ENCODE results near the gene SP6.
A peak's percentile ranks its signal among the peaks of the same experiment; 100 is the strongest.

The SP6 gene

GRCh38 chr17:47855737-47856136 is 4.8 kb upstream of the SP6 start:
- TF ChIP-seq MAX (IDR thresholded peaks at IDR 0.05): no peak
- TF ChIP-seq EP300 (IDR thresholded peaks at IDR 0.05; ENCODE audit: borderline replicate concordance): no peak
- TF ChIP-seq TAF1 (IDR thresholded peaks at IDR 0.05; ENCODE audit: low read depth): no peak
- TF ChIP-seq YY1 (IDR thresholded peaks at IDR 0.05; ENCODE audit: low read depth): no peak
- no peak for TF ChIP-seq RAD21 (IDR thresholded peaks at IDR 0.05; ENCODE audit: low read depth)
- no peak for TF ChIP-seq TCF12 (IDR thresholded peaks at IDR 0.05; ENCODE audit: low read depth)
- no peak for TF ChIP-seq CREB1 (IDR thresholded peaks at IDR 0.05; ENCODE audit: low read depth)
- no peak for TF ChIP-seq NFIC (IDR thresholded peaks at IDR 0.05)
- no peak for TF ChIP-seq EGR1 (IDR thresholded peaks at IDR 0.05)
- TF ChIP-seq FOXM1 (IDR thresholded peaks at IDR 0.05; ENCODE audit: borderline replicate concordance, low read depth): no peak
- no peak for TF ChIP-seq USF1 (IDR thresholded peaks at IDR 0.05)
- TF ChIP-seq CEBPB (IDR thresholded peaks at IDR 0.05): no peak
- no peak for TF ChIP-seq ZBTB7A (IDR thresholded peaks at IDR 0.05; ENCODE audit: low read depth)
- no peak for TF ChIP-seq REST (IDR thresholded peaks at IDR 0.05; ENCODE audit: low read depth)
- TF ChIP-seq TEAD4 (IDR thresholded peaks at IDR 0.05): no peak

- no peak for TF ChIP-seq EP300 (IDR thresholded peaks at IDR 0.05; ENCODE audit: borderline replicate concordance)
- no peak for TF ChIP-seq CEBPB (IDR thresholded peaks at IDR 0.05)
- TF ChIP-seq YY1 (IDR thresholded peaks at IDR 0.05; ENCODE audit: low read depth): no peak
- no peak for TF ChIP-seq EGR1 (IDR thresholded peaks at IDR 0.05)
- no peak for TF ChIP-seq REST (IDR thresholded peaks at IDR 0.05; ENCODE audit: low read depth)
- no peak for TF ChIP-seq CREB1 (IDR thresholded peaks at IDR 0.05; ENCODE audit: low read depth)
- TF ChIP-seq RAD21 (IDR thresholded peaks at IDR 0.05; ENCODE audit: low read depth): no peak
- TF ChIP-seq ZBTB7A (IDR thresholded peaks at IDR 0.05; ENCODE audit: low read depth): no peak
- TF ChIP-seq TCF12 (IDR thresholded peaks at IDR 0.05; ENCODE audit: low read depth): no peak
- TF ChIP-seq TEAD4 (IDR thresholded peaks at IDR 0.05): no peak
- TF ChIP-seq USF1 (IDR thresholded peaks at IDR 0.05): no peak
- no peak for TF ChIP-seq TAF1 (IDR thresholded peaks at IDR 0.05; ENCODE audit: low read depth)
- no peak for TF ChIP-seq NFIC (IDR thresholded peaks at IDR 0.05)
- TF ChIP-seq FOXM1 (IDR thresholded peaks at IDR 0.05; ENCODE audit: borderline replicate concordance, low read depth): no peak
- TF ChIP-seq MAX (IDR thresholded peaks at IDR 0.05): no peak
These were observed 2.7 kb upstream of the SP6 start for GRCh38 chr17:47853616-47854015.

- TF ChIP-seq EP300 (IDR thresholded peaks at IDR 0.05; ENCODE audit: borderline replicate concordance) (no peak), EGR1 (IDR thresholded peaks at IDR 0.05) (peak; percentile 65; the same call in 1 of the 2 replicates), TCF12 (IDR thresholded peaks at IDR 0.05; ENCODE audit: low read depth) (no peak), FOXM1 (IDR thresholded peaks at IDR 0.05; ENCODE audit: borderline replicate concordance, low read depth) (no peak), TEAD4 (IDR thresholded peaks at IDR 0.05) (no peak), YY1 (IDR thresholded peaks at IDR 0.05; ENCODE audit: low read depth) (no peak), CEBPB (IDR thresholded peaks at IDR 0.05) (no peak)
These were observed 1.4 kb upstream of the SP6 start for GRCh38 chr17:47852113-47852949.

GRCh38 chr17:47851764-47852112 is 775 bp upstream of the SP6 start:
- no peak for TF ChIP-seq FOXM1 (IDR thresholded peaks at IDR 0.05; ENCODE audit: borderline replicate concordance, low read depth)
- no peak for TF ChIP-seq CEBPB (IDR thresholded peaks at IDR 0.05)
- TF ChIP-seq TEAD4 (IDR thresholded peaks at IDR 0.05): no peak
- TF ChIP-seq EGR1 (IDR thresholded peaks at IDR 0.05): no peak

- TF ChIP-seq CEBPB (IDR thresholded peaks at IDR 0.05): no peak
- TF ChIP-seq NFIC (IDR thresholded peaks at IDR 0.05): no peak
- no peak for TF ChIP-seq FOXM1 (IDR thresholded peaks at IDR 0.05; ENCODE audit: borderline replicate concordance, low read depth)
- TF ChIP-seq USF1 (IDR thresholded peaks at IDR 0.05): no peak
- TF ChIP-seq MAX (IDR thresholded peaks at IDR 0.05): no peak
- no peak for TF ChIP-seq ZBTB7A (IDR thresholded peaks at IDR 0.05; ENCODE audit: low read depth)
- no peak for TF ChIP-seq YY1 (IDR thresholded peaks at IDR 0.05; ENCODE audit: low read depth)
- TF ChIP-seq TCF12 (IDR thresholded peaks at IDR 0.05; ENCODE audit: low read depth): no peak
- no peak for TF ChIP-seq EGR1 (IDR thresholded peaks at IDR 0.05)
- no peak for TF ChIP-seq TEAD4 (IDR thresholded peaks at IDR 0.05)
- TF ChIP-seq CREB1 (IDR thresholded peaks at IDR 0.05; ENCODE audit: low read depth): no peak
- no peak for TF ChIP-seq EP300 (IDR thresholded peaks at IDR 0.05; ENCODE audit: borderline replicate concordance)
- TF ChIP-seq REST (IDR thresholded peaks at IDR 0.05; ENCODE audit: low read depth): no peak
- no peak for TF ChIP-seq RAD21 (IDR thresholded peaks at IDR 0.05; ENCODE audit: low read depth)
- no peak for TF ChIP-seq TAF1 (IDR thresholded peaks at IDR 0.05; ENCODE audit: low read depth)
These were observed 631 bp downstream of the SP6 start for GRCh38 chr17:47850373-47850691.
